GM18909 (cell line): ENCODE measurements around the gene ADGRD1.
"Not testable (repeated sequence)": the region's sequence is repeated elsewhere in the genome, so short reads cannot be mapped to it uniquely, and the experiment has no call there.

Experiments used
- ATAC-seq: cut with Tn5 transposase; IDR thresholded peaks from one replicate; pipeline ENCODE4 v1.9.1; 2021; ENCODE audit warnings: mild to moderate bottlenecking; ENCODE audit not compliant: unreplicated experiment, poor library complexity

Gene ADGRD1

DNA sequence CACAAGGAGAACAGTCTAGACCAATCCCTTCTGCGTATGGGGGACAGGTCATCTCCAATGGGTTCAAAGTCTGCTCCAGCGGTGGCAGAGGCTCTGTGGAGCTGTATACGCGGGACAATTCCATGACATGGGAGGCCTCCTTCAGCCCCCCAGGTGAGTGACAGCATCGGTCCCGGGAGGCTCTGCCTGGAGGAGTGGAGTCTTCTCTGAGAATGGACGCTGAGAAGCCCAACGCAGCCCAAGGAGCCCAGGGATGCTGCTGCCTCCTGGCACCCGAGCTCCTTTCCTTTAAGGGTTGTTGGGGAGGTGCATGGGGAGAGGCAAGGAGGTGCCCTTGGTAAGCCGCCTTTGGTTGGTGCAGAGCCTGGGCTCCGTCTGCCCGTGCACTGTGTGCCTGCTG is 28.2 kb downstream of the ADGRD1 start:
- ATAC-seq: no peak

DNA sequence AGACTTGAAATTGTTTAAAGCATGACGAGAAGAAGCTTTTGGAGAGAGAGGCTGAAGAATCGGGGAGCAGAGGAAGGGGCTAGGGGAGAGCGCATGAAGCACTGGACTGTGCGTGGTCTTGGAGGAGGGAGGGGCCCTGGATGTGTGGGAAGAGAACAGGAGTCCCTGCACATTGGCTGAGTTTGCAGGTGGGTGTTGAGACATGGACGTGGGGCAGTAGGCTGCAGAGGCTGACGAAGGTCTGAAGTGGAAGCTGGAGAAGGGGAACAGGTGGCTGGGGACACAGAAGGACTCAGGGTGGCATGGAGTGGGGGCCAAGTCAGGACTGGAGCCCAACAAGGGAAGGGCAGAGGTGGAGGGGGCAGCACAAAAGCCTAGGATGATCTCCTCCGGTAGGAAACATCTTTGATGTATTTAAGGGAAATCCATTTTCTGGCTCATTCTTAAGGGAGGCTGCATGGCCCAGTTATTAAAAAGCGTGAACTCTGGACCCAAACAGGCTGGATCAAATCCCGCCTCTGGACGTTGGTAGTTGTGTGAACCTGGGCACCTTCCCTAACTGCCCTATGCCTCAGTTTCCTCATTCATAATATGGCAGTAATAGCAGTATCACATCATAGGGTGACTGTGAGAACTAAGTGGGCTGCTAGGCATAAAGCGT is 29.0 kb downstream of the ADGRD1 start:
- ATAC-seq: no peak

DNA sequence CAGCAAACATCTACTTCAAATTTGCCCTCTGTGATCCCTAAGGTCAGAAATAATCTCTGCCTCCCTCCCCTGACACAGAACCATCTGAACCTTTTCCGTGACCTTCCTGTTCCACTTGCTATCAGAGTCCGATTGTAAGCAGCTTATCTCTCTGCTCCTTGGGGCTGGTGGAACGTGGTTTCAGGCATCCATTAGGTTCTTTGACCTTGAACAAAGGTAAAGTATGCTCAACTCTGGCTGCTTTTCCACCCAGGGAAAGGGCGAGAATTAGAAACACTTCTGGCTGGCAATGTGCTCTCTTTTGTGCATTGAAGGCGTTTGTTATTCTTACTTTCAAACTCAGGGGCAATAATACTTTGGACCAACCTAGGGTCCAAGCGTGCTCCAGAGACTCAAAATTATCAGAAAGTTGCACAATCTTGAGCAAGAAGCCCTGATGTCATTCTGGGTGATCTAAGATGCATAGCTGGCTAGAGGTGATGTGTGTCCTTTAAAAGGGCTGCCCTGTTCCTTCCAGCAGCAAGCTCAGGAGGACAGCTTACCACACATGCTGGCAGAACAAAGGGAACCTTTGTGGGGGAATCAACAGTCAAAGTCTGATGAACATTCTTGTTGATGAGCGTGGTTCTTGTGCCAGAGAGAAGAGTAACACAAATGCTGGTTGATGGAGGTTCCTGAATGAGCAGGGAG is 29.8 kb downstream of the ADGRD1 start:
- ATAC-seq: no peak

DNA sequence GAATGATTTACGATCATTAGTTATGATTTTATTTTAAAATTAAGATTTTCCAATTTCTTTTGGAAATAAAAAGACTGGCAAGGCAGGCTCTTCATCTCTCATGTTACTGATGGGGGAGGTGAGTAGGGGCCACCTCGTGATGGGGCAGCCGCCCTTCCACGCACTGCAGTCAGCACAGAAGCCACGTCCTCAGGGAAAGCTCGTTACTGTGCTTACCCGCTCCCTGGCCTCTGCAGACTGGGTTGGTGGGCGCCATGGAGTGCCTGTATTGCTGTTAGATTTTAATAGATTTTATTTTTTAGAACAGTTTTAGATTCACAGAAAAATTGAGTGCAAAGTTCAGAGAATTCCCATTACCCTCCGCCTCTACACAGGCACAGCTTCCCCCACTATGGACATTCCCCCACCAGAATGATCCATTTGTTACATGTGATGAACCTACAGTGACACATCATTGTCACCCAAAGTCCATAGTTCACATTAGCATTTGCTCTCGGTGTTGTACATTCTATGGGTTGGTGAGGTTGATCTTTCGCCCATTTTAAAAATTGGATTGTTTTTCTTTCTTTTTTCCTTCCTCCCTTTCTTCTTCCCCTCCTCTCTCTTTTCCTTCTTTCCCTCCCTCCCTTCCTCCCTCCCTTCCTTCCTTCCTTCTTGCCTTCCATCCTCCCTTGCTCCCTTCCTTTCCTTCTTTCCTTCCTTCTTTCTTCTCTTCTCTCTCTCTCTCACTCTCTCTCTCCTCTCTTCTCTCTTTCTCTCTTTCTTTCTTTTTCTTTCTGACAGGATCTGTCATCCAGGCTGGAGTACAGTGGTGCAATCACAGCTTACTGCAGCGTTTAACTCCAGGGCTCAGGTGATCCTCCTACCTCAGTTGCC is 30.7 kb downstream of the ADGRD1 start:
- ATAC-seq: no peak

DNA sequence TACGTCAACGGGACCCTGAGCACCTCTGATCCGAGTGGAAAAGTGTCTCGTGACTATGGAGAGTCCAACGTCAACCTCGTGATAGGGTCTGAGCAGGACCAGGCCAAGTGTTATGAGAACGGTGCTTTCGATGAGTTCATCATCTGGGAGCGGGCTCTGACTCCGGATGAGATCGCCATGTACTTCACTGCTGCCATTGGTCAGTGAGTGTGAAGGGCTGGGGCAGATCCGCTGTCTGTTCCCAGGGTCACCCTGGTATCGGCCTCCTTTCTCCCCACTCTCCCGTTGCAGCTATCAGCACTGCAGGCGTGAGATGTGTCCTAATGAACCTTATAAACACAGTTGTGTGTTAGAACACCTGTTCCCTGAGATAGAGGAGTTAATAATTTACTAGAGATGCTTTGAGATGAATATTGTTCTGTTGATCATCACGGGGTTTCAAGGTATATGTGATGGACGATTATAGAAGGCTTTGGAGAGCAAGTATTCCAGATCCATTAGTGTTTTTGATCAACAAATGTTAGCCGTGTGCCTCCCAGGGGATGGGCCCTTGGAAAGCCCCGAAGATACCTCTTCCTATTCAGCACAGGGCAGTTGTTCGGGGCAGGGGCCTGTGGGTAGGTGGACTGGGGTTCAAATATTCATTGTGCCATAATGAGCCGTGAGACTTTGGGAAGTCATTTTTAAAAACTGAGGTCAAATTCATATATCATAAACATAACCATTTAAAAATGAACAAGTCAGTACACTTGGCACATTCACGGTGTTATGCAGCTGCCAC is 33.6 kb downstream of the ADGRD1 start:
- no peak for ATAC-seq

DNA sequence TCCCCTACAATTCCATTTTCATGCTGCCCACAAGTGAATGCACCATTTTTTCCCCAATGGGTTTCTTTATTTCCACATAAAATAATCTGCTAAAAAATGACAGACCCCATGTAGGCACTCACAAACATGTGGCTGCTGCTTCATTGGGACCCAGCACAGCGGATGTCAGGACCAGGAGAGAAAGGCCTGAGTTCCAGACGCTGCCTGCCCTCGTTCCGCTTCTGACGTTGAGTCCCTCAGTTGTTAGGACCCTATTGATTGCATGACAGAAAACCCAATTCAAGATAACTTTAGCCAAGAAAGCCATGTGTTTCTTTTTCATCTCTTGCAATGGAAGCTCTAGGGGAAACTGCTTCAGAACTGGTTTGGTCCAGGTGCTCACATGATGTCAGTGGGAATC is 34.6 kb downstream of the ADGRD1 start:
- no peak for ATAC-seq

DNA sequence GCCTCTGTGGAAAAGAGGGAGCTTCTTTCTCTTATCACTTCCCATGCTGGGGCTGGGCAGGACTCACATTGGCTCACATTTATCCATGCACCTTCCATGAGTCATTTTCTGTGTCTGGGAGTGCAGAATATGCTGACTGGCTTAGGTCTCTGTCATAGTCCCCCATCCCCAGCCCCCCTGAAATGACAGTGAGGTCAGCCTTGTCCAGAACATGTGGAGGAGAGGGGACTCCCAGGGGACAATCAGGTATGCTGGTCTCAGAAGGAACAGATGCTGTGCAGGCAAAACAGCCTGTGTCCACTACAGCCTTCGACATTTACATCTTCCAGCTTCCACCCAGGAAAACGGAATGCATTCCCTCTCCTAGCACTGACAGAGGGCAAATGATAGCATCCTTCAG is 35.0 kb downstream of the ADGRD1 start:
- ATAC-seq: no peak

DNA sequence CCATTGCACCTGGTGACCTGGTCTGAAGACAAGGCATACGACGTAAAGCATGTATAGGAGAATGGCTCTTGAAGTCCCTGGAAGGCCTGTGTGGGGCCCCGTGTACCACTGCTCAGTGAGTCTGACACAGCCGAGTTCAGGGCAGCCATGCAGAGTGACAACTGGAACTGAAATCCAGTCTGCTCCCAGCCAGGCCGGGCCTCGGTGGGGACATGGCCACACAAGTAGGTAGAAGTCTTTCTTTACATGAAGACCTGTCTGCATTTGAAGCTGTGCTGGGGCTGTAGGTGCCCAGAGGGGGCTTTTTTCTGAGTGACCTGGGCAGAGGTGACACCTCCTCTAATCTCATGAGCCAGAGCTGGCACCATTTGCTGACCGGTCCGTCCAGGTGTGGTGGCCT is 35.7 kb downstream of the ADGRD1 start:
- ATAC-seq: no peak

DNA sequence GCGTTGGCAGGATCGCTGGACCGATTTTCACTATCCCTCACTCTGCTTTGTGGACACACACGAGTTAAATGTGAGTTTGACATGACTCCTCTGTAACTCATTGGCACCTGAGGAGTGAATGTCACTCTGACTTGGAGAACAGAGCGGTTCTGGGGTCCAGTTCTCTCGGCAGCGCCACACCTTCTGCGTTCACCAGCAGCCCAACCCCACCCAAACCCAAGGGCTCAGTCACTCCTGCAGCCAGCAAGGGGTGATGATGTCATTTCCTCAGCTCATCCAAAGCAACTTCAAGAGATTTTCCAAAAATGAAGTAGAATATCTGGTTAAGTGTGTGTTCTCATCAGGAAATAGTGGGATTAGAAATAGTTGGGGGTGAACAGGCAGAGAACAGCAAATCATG is 36.3 kb downstream of the ADGRD1 start:
- ATAC-seq: no peak

DNA sequence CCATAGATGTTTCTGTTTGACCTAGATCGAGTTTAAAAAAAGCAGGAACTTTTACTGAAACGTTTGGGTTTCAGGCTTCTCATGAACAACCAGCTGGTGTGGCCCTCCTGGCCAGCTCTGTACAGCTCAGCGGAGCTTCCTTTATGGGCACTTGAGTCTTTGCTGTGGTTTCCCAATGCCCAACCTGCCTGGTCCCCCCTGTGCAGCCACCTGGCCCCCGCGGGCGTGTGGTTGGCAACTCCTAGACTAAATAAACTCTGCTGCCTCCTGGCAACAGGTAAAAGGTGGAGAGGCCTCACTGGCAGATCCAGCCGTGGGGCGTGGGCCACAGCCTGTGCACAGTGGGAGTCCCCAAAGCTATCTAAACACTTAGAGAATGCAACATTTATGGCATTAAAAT is 38.7 kb downstream of the ADGRD1 start:
- no peak for ATAC-seq

DNA sequence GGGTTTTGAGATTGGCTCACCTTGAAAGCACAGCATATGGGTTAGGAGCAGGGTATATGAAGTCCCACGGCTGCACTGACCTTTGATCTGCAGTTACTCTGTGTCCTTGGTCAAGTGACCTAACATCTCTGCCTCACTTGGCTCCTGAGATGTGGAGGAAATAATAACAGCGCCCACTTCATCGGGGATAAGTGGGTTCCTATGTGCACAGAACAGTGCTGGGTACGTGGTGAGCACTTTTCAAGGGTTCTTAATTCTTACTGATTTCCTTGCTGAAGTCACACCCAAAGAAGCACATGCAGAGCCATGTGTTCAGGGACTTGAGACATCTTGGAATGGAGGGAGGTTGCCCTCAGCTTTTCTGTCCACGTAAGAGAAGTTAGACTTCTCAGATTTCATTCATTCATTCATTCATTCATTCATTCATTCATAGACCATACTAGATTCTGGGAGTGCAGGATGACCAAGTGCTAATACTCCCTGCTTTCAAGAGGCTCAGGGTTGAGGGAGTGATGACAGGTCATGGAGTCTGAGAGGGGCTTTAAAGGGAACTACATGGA is 39.4 kb downstream of the ADGRD1 start:
- no peak for ATAC-seq

DNA sequence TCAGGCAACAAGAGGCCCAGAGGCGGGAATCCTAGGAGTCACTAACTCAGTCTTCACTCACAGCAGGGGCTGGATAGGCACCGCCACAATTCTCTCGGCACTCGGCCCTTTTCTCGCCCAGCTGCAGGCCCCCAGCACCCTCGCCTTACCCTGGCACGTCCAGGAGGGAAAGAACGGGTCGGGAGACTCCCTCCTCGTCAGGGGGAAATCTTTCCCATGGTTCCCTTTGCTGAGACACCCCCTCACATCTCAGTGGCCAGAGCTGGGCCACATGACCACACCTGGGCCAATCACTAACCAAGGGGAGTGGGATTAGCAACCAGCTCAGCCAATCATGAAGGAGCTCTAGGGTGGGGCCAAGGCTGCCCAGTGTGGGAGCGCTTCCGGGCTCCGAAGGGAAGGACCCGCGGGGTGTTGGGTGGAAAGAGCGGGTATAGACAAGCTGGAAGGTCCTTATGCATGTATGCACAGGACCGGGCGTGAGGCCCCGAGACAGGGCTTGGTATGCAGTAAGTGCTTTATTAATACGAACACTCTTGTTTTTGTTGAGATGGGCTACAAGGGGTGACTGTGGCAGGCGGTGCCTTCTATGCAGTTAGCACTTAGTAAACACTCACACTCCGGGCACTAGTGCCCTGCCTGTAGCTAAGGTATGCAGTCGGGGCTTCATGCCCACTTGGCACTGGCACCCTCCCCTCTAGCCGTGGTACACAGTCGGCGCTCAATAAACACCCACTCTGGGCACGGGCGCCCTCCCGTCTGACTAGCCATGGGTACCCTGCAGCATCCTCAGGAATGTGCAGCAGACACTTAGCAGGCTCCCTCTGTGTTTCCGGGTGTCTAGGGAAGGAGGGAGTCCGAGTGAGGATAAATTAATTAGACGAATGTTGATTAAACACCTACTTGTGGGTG is 40.3 kb downstream of the ADGRD1 start:
- ATAC-seq: no peak

DNA sequence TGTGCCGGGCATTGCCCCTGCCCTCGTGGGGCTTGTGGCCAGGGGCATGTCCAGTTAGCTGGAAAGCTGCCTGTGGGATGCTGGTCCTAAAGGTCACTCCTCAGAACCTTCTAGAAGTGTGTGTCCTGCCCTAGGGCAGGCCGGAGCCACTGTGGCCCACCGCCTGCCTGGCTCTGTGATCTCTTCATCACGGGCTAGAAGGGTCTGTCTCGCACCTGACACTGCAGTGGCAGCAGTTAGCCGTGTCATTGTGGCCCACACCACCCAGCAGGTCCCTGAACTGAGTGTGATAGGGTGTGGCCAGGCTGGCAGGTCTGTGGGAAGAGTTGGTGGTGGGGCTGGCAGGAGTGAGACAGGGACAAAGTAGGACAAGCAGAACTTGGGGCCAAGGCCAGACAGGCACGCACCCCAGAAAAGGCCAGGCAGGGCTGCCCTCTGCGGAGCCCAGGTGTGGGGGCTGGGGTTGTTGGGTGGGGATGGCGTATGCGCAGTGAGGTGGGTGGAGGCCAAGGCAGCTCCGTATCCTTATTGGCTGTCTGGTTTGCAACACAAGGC is 41.2 kb downstream of the ADGRD1 start:
- no peak for ATAC-seq

DNA sequence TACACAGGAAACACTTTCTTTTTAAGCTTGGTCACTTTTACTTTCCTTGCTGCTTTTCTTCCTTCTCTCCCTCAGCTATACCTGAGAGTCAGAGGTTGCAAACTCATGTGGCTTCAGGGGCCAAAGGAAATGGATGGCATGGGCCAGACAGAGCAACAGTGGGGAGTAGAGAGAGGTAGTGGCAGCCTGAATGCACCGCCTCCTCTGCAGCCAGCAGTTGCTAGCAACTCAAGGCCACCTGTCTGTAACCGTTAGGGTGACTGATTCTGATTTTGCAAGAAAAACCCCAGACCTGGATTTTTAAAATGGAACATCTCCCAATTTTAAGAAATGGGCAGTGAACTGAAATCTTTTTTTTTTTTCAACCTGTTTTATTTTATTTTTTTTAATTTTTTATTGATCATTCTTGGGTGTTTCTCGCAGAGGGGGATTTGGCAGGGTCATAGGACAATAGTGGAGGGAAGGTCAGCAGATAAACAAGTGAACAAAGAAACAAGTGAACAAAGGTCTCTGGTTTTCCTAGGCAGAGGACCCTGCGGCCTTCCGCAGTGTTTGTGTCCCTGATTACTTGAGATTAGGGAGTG is 41.8 kb downstream of the ADGRD1 start:
- not testable (repeated sequence) for ATAC-seq

DNA sequence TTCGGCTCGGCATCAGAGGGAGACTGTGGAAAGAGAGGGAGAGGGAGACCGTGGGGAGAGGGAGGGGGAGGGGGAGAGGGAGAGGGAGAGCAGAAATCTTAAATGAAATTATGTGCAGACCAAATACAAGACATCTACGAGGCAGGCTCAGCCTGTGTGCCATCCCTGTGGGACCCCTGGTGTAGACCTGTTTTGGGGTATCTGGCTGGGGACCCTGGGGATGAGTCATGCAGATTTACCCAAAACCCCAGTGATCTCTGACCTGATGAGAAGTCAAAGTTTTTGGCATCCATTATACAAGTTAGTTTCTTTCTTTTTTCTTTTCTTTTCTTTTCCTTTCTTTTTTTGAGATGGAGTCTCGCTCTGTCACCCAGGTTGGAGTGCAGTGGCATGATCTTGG is 44.4 kb downstream of the ADGRD1 start:
- ATAC-seq: no peak

DNA sequence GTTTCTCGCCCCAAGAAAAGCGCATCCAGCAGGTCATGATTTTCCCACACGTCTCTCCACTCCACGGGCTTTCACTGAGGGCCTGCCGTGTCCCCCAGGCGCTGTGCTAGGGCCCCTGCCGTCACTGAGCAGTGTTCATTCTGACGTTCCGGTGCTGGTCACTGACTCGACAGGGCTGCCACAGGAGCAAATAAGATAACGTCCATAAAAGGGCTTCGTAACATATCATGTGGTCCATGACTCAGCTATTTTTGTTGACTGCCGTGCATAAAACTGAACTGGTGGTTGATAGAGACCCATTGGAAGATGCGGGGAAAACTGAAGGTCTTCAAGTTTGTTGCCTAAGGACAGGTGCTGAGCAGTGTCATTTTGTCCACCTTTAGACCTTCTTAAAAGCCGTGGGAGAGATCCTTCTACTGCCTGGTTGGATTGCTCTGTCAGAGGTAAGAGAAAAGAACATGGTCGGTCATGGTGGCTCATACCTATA is 46.3 kb downstream of the ADGRD1 start:
- ATAC-seq: no peak

DNA sequence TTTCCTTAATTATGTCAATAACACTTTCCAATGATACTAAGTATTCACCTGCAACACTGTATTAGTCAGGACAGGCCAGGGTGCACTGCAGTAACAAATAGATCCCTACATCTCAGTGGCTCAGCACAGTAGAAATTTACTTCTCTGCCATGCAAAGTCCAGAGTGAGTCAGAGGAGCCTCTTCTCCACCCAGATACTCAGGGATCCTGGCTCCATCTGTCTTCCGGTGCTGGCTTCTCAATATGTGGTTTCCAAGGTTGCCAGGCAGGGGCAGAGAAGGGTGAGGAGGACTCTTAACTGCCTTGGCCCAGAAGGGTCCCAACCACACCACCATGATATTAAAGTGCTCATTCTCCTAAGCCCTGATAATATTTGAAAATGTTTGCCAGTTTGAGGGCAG is 47.8 kb downstream of the ADGRD1 start:
- ATAC-seq: no peak

DNA sequence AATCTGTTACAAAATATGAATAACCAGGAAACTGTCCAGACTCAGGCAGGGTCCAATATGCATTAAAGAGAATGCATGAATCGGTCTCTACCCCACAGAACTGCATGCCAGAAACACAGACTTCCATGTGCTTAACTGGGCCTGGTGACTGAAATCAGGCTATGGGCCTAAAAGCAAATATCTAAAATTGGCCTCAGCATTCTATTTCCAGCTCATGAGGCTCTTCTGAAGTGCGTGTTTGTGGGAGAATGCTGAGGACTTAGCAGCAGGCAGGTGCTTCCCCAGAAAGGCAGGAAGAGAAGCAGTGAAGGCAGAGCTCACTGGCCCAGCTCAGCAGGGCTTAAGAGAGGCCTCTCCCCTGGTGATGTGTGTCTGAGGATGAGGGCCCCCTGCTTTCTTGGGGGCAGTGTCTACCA is 48.5 kb downstream of the ADGRD1 start:
- ATAC-seq: peak; percentile 81
